ENCODE data around the gene BTRC.
A peak's percentile ranks its signal among the peaks of the same experiment; 100 is the strongest.
"Not testable (repeated sequence)": the region's sequence is repeated elsewhere in the genome, so short reads cannot be mapped to it uniquely, and the experiment has no call there.

BTRC gene

GRCh38 chr10:101346177-101346576 lies 7.8 kb upstream of the BTRC start:
- peak; percentile 27 for DNase-seq (ENCODE audit: low spot score)

- DNase-seq (ENCODE audit: low spot score) = no peak
Observed at GRCh38 chr10:101351017-101351416, 2.9 kb upstream of the BTRC start.

- no peak for DNase-seq (ENCODE audit: low spot score)
Observed at GRCh38 chr10:101351477-101351876, 2.5 kb upstream of the BTRC start.

- DNase-seq (ENCODE audit: low spot score) = not testable (repeated sequence)
Observed at GRCh38 chr10:101352857-101353256, 1.1 kb upstream of the BTRC start.

GRCh38 chr10:101354328-101355071 lies 535 bp downstream of the BTRC start:
- DNase-seq (ENCODE audit: low spot score) = no peak

GRCh38 chr10:101355072-101355706 lies 1.2 kb downstream of the BTRC start:
- no peak for DNase-seq (ENCODE audit: low spot score)

- DNase-seq (ENCODE audit: low spot score) = no peak
Observed at GRCh38 chr10:101356132-101356531, 2.2 kb downstream of the BTRC start.

GRCh38 chr10:101357958-101358357 lies 4.0 kb downstream of the BTRC start:
- DNase-seq (ENCODE audit: low spot score) = no peak

GRCh38 chr10:101358706-101359300 lies 4.8 kb downstream of the BTRC start:
- no peak for DNase-seq (ENCODE audit: low spot score)

GRCh38 chr10:101360090-101360489 lies 6.1 kb downstream of the BTRC start:
- DNase-seq (ENCODE audit: low spot score) = not testable (repeated sequence)

GRCh38 chr10:101360841-101361240 lies 6.9 kb downstream of the BTRC start:
- not testable (repeated sequence) for DNase-seq (ENCODE audit: low spot score)

- no peak for DNase-seq (ENCODE audit: low spot score)
Observed at GRCh38 chr10:101363850-101364400, 10.0 kb downstream of the BTRC start.

- DNase-seq (ENCODE audit: low spot score) = no peak
Observed at GRCh38 chr10:101364721-101365120, 10.8 kb downstream of the BTRC start.

GRCh38 chr10:101367569-101368453 lies 13.8 kb downstream of the BTRC start:
- peak; percentile 65 for DNase-seq (ENCODE audit: low spot score)

GRCh38 chr10:101373063-101373462 lies 19.1 kb downstream of the BTRC start:
- no peak for DNase-seq (ENCODE audit: low spot score)

GRCh38 chr10:101373993-101374392 lies 20.0 kb downstream of the BTRC start:
- not testable (repeated sequence) for DNase-seq (ENCODE audit: low spot score)

- DNase-seq (ENCODE audit: low spot score) = no peak
Observed at GRCh38 chr10:101375076-101375475, 21.1 kb downstream of the BTRC start.

GRCh38 chr10:101379663-101380352 lies 25.8 kb downstream of the BTRC start:
- DNase-seq (ENCODE audit: low spot score) = no peak

GRCh38 chr10:101380353-101381017 lies 26.5 kb downstream of the BTRC start:
- no peak for DNase-seq (ENCODE audit: low spot score)

GRCh38 chr10:101385866-101386658 lies 32.1 kb downstream of the BTRC start:
- DNase-seq (ENCODE audit: low spot score) = no peak
